ENCODE data around the gene ITPRID2.

ITPRID2 gene

DNA sequence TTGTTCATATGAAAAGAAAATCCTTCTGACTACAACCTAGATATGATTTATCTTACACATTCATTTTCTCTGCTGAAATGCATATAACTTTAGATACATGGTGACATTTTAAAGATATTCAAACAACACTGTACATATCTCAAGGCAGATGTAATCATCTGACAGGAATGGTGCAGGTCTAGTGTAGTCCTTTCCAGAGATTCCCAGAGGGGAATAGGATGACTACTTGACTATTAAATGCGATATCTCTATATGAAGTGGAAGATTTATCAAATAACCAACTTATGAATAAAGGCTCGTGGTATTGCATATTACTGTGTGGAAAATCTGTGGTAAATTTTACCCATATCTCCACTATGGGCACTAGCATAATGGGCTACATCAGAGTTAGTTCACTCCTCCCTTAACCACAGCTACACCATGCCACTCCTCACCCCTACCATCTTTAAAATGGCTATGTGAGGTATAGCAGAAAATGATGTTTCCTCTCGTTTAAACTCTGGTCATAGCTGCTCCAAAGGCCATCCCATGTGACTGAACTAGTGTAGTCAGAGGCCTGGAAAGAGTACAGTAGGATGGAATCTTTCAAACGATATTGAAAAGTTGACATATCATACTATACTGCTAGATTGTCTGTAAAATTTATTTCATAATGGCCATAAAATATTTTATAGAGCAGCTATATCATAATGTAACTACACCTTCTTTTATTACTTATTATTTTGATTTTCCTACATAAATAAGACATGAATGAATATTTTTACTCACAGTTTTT is 9.1 kb upstream of the ITPRID2 start:
- no peak for DNase-seq

DNA sequence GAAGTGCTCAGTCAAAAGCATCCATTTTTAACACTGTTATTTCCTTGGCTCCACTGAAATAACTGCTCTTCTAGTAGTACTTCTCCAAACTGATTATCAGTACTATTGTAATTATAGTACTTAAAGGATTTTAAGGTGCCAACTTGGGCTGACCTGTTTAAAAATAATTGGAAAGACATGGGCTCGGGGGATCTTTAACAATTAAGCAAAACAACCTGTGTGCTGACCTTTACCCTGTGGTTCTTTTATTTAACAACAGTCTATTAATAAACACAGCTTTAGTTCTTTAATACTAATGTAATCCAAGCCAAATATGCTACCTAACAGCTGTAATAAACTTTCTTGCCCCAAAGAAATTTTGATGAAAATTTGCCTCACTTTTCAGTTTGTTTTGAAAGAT is 6.9 kb upstream of the ITPRID2 start:
- no peak for DNase-seq

DNA sequence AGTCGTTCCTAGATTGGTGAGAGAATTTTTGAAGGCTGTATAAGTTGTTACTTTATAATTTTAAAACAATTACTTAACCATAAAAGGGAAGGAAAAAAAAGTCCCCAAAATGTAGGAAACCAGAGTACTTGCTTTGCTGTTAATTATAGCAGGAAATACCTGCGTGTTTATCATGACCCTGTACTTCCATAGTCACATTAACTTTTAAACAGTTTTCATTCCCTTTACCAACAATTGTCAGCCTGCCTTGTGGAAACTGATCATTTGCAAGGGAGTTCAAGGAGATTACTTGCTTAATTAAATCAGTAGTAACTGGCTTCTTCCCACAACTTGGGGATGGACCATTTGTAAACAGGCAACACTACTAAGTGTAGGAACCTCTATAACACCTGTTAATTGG is 6.4 kb upstream of the ITPRID2 start:
- DNase-seq = no peak

DNA sequence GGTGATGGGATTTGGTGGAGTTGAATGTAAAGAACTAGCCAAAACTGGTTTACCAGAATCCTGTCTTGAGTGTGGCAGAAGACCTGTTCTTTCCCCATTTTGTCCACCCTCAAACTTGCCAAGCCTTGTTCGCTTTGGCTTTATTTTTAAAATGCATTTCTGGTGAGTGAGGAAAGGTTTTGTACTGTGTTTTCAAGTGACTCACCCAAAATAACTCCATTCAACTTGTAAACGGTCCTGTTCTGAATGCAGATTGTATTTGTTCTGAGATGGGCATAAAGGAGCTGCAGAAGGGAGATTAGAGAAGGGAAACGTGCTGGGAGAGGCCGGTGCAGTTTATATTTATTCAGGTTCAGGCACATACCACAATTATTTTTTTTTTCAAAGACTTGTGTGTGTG is 5.3 kb upstream of the ITPRID2 start:
- no peak for DNase-seq

DNA sequence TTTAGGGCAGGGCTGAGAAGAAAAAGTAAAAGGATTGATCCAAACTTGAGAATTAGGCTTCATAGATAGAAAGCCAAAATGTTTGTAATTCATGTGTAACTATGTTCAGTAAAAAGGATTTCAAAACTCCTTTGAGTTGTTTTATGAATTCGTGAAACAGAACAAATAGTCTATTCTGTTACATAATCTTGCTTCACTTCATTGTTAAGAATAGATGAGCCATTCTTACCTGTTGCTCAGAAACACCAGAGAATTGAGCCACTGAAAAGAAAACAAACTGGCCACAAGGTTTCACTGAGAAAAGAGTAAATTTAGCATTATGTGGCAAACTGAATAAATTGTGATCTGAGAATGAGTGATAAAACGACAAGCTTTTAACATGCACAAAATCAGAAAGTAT is 4.5 kb upstream of the ITPRID2 start:
- DNase-seq = no peak

DNA sequence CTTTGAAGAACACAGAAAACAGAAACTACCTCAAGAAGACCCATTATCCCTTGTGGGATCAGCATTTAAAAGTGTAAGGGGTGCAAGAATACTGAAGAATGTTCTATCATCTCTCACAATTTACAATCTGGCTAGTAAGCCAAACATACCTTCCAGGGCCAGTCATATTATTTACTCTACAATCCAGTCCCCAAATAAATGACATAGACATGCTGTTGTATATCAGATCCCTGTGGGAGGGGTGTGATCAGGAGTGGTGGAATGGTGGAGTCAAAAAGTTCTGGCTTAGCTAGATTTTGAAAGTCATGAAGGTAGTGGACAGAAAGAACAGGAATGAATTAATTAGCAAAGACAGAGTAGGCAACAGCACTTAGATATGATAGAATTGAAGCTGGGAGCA is 1.8 kb upstream of the ITPRID2 start:
- DNase-seq = no peak

DNA sequence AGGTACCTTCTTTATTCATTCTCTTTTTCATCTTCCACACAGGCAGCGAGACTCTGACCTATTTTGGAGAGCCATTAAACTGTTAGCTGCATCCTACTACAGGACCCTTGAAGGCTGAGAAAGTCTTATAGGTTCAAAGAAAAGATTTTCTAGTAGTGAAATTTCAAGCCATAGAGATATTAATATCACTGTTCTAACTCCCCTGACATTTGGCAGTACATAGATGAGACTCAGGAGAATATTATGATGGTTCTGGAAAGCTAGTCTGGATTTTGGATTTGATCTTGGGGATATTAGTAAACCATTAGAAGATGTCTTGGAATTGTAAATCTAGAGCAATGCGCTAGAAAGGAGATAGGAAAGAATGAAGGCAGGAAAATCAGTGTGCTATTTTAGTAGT is 1.3 kb upstream of the ITPRID2 start:
- no peak for DNase-seq

DNA sequence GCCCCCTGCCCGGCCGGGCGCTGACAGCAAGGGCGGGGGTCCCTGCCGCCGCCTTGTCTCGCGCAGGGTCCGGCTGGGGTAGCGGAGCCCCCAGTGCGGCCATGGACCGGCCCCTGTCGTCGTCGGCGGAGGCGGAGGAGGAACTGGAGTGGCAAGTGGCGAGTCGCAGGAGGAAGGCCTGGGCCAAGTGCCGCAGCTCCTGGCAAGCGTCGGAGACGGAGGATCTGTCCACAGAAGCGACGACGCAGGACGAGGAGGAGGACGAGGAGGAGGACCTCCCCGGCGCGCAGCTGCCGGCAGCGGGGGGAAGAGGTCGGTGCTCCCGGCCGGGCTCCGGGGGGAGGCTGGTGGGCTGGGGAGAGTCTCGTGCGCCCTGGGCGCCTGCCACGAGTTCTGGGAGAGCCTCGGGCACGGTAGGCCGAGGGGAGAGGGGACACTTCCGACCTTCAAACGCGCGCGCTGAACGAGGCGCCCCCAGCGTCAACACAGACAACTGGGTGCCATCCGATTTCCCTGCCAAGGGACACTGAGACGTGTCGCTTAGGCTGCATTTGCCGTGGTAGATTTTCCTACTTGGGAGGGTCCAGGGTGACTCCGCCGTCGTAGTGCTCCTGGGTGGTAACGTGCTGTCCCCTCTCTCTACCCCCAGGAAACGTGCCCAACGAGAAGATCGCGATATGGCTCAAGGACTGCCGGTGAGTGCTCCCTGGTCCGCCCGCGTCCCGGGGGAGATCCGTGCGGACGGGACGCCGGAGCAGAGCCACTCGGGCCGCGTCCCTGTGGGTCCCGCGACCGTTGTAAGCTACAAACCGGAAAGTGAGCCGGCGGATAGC is 652 bp downstream of the ITPRID2 start:
- DNase-seq = no peak

DNA sequence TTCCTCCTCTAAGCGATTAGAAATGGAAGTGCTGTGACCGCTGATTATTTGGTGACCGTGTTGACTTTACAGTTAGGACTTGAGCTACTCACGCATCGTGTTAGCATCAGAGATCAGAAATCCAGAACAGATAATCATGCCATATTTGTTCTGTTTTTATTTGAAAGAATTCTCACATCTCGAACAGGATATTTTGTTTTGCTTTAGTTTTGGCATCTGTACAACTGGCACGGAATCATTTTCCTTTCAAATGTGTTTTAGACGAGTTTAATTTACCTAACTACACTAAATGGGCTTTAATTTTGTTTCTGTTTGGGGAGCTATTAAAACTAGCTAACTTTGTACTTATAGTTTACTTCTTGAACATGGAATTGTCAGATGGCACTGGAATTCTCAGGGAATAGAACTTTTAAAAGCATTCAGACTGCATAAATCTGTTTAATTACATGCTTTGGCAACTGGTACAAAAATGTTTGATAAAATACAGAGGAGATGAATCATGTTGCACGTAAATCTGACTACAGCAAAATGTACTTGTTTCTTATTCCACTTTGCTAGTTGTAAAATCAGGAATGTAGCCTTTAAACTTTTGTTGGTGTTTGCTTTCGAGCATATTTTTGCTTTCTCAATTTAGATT is 1.4 kb downstream of the ITPRID2 start:
- DNase-seq = no peak

DNA sequence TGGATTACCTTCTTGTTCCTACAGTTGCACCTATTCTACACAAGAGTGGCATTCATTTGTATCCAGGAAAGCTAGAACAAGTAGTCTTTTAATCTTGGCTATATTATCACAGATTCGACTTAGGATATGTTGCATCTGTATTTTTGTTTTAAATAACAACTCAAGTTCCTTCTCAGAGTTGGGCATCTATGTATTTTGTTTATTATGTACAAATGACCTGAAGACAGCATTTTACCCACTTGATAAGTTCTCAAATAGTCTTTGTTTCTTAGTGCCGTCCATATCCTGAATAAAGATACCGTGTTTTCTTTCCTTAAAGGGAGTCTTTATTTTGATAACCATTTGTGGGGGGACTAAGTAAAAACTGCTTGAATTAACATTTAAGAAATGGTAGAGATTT is 2.9 kb downstream of the ITPRID2 start:
- no peak for DNase-seq

DNA sequence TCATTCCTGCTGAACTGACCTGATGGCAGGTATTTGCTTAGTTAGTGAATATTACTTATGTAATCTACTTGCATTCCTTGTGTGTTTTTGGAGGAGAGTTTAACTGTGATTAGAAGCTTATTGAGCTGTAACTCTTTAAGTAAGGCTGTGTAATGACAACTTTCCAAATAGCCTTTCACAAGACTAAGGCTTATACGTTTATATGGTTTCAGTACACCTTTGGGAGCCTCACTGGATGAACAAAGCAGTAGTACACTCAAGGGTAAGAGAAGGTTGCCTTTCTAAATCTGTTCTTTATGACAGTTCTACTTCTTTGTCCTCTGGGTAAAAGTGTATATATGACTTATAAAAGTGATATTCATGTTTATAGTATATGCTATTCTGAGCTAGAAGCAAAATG is 4.3 kb downstream of the ITPRID2 start:
- DNase-seq = no peak

DNA sequence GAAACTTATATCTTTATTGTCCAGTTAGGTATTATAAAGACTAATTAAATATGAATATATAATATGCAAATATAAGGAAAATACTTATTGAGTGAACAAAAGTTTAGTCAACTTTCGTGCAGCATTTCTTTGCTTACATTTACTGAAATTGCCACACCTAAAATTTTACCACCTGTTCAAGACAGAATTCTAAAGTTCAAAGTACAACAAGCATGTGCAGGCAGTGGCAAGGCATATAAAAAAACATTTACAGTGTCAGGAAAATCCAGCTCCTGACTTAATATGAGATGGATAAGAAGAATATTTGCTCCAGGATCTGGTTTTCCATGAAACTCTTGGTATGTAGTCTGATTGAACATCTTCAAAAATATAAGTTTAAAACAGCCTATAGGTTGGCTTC is 4.8 kb downstream of the ITPRID2 start:
- DNase-seq = no peak

DNA sequence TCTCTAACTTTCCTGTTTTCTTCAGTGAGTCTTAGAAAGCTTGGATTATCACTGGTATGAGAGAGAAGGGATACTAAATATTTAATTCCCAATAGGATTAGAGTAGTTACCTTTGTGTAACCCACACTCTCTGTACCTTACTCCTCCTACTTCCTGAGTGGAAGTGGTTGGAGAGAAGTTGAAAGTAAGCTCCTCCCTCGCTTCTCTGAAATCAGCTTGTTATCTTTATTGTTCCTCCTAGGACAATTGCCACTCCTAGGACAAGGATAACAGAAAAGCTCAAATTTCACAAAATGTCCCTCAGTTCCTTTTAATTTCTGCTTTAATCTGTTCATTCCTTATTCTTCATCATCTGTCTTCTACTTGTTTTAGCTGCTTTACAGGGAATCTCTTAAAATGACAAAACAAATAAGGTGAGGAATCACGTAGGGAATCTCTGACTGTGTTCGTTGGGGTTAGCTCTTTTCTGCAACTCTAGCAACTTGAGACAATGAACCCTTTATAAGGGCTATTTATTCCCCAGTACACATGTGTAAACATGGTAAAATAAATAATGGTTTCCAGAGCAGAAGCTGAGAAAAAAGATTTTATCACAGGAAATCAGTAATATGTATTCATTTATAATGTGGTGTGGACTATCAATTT is 8.6 kb downstream of the ITPRID2 start:
- no peak for DNase-seq

DNA sequence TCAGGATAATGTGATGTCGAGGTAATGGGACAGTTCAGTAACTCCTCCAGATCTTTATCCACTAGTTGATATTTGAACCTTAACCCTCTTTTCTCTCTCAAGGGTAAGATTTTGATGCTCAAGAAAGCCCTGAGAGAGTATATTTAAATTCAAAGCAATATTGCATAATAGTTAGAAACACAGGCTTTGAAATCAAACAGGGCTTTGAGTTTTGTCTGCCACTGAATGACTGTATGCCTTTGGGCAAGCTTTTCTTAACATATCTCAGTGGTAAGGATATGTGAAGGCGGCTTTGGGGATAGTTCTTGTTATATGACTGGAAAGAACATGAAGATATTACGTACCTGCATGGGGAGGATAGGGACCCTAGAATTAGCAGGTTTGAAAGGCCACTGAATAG is 11.1 kb downstream of the ITPRID2 start:
- no peak for DNase-seq

DNA sequence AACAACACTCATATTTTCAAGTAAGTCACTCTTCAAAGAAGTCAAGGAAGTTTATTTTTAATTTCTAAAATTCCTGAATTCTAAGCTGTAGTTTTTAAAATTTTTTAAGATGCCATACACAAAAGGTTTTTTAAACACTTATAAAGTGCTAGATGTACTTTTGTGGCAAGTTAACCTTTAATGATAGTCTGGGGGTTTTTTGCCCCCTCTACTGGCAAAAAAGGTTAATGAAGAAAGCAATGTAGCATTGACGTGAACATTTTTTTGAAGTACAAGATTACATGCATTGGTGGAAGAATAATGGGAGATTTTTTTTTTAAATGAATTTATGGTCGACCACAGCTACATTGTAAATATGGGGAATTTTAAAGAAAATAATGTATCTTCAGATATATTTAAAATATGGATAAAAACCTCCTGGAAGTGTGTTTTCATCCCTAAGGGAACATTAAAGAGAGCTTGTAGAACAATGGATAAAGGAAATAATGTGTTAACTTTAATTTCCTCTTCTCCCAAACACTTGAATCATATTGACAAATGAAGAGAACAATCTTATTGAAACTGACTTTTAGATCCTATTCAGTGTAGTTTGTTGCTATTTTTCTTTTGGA is 12.6 kb downstream of the ITPRID2 start:
- DNase-seq = no peak

DNA sequence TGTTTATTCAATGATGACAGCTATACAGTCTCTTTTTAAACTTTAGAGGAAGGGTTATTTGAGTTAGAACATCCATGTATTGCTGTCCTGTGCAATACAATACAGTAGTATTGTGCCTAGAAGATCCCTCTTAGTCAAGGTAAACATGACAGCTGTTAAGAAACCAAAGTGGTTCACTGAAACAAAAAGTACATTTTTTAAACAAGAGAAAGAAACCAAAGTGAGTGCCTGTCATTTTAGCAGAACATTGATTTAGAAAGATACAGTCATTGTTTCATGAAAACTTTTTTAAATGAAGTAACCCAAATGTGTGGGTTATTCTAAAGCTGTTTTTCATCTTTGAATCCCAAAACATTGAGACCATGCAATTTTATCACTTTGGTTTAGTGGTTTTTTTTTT is 15.5 kb downstream of the ITPRID2 start:
- no peak for DNase-seq

DNA sequence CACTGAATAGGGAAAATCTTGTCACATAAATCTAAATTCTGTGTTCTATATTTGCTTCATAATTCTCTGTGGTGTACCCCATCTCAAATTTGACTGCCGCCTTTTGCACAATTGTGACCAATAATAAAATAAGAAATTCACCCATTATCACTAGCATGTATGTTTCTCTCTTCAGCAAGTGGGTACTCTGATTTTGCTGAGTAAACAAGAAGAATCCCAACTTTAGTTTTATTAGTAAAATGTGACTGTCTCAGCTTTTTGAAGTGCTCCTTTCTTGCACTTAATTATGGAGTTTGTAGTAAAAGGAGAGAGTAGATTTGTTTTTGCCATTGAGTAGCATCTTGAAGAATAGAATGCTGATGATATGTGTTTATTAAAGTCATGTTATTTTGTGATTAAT is 16.1 kb downstream of the ITPRID2 start:
- DNase-seq = no peak

DNA sequence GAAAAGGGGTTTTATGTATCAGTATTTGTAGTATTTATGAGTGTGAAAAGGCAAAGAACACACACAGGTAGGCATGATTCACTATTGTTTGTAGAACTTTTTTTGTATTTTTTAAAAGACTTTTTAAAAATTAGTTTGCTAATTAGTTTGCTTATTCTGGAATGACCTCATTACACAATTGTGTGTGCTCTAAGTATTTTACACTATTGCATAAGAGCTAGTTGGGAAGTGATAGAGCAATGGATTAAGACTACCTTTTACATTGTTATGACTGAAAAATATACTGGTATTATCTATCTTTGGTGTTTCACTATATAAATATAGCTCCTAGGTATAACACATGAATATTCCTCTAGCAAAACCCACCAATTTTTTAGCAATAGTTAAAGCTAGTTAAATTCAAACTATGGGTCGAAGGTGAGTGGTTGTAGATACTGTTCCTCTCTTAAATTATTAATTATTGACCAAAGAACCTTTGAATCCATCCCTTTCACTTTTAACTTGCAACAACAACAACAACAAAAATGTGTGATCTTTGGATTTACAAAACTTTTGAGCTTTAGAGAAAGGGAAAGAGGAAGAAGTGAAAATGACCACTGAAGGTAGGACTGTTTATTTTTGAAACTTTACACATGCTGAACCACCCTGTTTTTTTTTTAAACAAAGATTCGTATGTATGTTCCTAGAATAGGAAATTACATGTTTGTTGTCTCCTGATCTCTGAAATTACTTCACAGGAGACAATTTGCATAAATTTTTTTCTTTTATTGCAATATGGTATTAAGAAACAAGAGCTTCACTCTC is 18.7 kb downstream of the ITPRID2 start:
- no peak for DNase-seq

DNA sequence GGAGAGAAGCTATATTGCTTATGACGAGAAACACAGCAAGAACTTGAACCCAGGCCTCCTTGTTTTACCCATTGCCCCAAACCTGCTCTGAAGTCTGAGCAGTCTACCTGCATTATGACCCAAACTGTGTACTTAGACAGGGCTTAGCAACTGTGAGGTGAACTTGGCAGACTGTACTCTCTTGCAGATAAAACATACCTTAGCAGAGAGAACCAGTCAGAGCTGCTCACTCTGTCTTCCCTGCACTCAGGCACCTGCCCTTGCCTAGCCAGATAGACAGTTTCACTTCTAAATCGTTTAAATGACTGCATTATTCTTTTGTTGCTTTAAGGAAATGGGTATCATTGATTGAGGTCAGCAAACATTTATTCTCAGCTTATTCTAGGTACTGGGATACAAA is 20.3 kb downstream of the ITPRID2 start:
- no peak for DNase-seq

DNA sequence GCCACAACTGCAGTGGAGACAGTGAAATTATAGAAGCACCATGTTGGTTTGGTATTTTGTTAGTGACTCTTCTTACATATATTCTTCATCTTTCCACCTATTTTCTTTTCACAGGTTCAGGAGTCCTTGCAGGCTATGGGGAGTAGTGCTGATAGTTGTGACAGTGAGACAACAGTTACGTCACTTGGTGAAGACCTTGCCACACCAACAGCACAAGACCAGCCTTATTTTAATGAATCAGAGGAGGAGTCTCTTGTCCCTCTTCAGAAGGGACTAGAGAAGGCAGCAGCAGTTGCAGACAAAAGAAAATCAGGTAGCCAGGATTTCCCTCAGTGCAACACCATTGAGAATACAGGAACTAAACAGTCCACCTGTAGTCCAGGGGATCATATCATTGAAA is 23.6 kb downstream of the ITPRID2 start:
- DNase-seq = no peak

DNA sequence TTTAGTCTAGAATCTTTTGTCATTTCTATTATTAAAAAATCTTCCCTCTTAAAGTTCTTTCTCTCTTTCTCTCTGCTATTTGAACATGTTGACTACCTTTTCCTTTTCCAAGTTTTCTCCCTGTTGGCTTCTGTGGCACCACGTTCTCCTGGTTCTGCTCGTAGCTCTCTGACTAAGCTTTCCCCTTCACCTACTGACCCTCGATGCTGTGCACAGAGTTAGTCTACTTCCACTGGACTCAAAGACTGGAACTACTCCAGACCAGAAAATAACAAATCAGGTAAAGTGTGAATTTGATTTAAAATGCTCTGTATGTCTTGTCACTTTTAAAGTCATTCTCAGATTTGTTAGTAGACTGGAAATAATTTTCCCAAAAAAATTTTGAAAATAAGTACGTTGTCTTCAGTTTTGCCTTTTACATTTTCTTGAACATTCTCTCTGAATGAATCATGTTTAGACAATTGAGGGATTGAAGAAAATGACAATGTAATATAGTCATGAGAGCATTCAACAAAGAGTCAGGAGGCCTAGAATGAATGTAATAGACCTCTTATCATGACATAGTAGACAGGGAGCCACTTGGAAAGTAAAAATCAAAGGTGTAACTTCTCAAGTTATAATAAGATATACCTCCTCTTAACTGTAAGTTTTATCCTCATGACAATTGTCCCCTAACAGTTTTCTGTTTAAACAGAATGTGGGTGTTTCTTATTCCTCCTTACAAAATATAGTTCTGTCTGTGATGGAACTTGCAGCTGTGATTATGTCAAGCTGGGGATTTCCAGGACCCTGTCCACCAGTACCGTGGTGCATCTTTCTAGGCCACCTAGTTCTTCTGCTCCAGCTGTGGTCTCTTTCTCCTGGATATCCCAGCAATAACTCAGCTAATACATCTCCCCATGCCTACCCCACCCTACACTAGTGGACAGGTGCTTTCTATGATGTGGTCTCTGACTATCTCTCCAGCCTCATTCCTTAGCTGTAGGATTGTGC is 25.5 kb downstream of the ITPRID2 start:
- no peak for DNase-seq

Data from NCI-H187 (cell line).